GM15510 (cell line): ENCODE results near the gene SLCO1B1.

Source experiments
- POLR2A ChIP-seq: IDR thresholded peaks from 3 replicates; pipeline ENCODE4 v1.6.1; 2011; ENCODE audit warnings: borderline replicate concordance; ENCODE audit not compliant: insufficient read length; ENCODE audit errors: extremely low read depth

The SLCO1B1 gene

GRCh38 chr12:21183721-21184275, 52.8 kb downstream of the SLCO1B1 start:
- TF ChIP-seq POLR2A, result no peak

- TF ChIP-seq POLR2A, result no peak
These were observed 59.0 kb downstream of the SLCO1B1 start for GRCh38 chr12:21190016-21190415.

GRCh38 chr12:21219206-21219605, 88.2 kb downstream of the SLCO1B1 start:
- no peak for TF ChIP-seq POLR2A

GRCh38 chr12:21220266-21220665, 89.3 kb downstream of the SLCO1B1 start:
- no peak for TF ChIP-seq POLR2A

GRCh38 chr12:21221072-21221471, 90.1 kb downstream of the SLCO1B1 start:
- TF ChIP-seq POLR2A, result no peak

GRCh38 chr12:21221778-21222177, 90.8 kb downstream of the SLCO1B1 start:
- TF ChIP-seq POLR2A, result no peak

- TF ChIP-seq POLR2A, result no peak
These were observed 92.9 kb downstream of the SLCO1B1 start for GRCh38 chr12:21223930-21224329.

- TF ChIP-seq POLR2A, result no peak
These were observed 103.4 kb downstream of the SLCO1B1 start for GRCh38 chr12:21234395-21234794.

- TF ChIP-seq POLR2A, result no peak
These were observed 108.9 kb downstream of the SLCO1B1 start for GRCh38 chr12:21239866-21240265.

GRCh38 chr12:21248679-21249078, 117.7 kb downstream of the SLCO1B1 start:
- TF ChIP-seq POLR2A, result no peak

- no peak for TF ChIP-seq POLR2A
These were observed 121.1 kb downstream of the SLCO1B1 start for GRCh38 chr12:21252070-21252469.

- TF ChIP-seq POLR2A, result no peak
These were observed 126.2 kb downstream of the SLCO1B1 start for GRCh38 chr12:21257172-21257571.

- TF ChIP-seq POLR2A, result no peak
These were observed 133.2 kb downstream of the SLCO1B1 start for GRCh38 chr12:21264232-21264631.

GRCh38 chr12:21265932-21266331, 134.9 kb downstream of the SLCO1B1 start:
- no peak for TF ChIP-seq POLR2A

GRCh38 chr12:21276826-21277225, 145.8 kb downstream of the SLCO1B1 start:
- no peak for TF ChIP-seq POLR2A
